HCT116 (cell line): Measurements from ENCODE around the gene RCSD1. TPM values are rescaled to one million over a fixed set of nuclear protein-coding genes. Genes with fewer than 3 reads are reported as not detected.

ENCODE experiments used
- ATAC-seq: fragments of 200-7000 bp; cut with Tn5 transposase; 2 replicates; pipeline ENCODE4 v1.9.1; 2020; ENCODE audit warnings: mild to moderate bottlenecking, moderate library complexity
- BruUV-seq: library from RNA; stranded (reverse); fragments of 400-500 nt; replicated peaks from 2 replicates; lab custom pipeline; 2021; lab: Mats Ljungman, UMichigan
- CTCF ChIA-PET: fragments of 300-600 bp; sonication (Branson Sonifier 250); formaldehyde crosslinking; loops from one replicate; lab custom pipeline; 2021; ENCODE audit warnings: antibody characterized with exemption; lab: Charles Lee
- POLR2A ChIA-PET: fragments of 300-600, 350-600 bp; sonication (Branson Sonifier 250); formaldehyde crosslinking; loops from one replicate; lab custom pipeline; 2021; ENCODE audit warnings: antibody characterized with exemption; lab: Charles Lee
- RAD21 ChIA-PET, 2 experiments: fragments of 300-600 bp; sonication (Branson Sonifier 250); formaldehyde crosslinking; loops; one replicate each; lab custom pipeline; 2023; ENCODE audit warnings: low total read pairs in 2 of 2; ENCODE audit not compliant: uncharacterized antibody in 2 of 2, unreplicated experiment in 2 of 2, low non-redundant PET in 1 of 2; lab: Charles Lee
- DNase-seq: peaks from one replicate; pipeline ENCODE4 v3.0.0-alpha.2; 2010; ENCODE audit warnings: low read depth, low spot score
- H2AFZ ChIP-seq: fragments of 200-600 bp; shearing (Covaris generic), sonication (generic); 2 replicates; pipeline ENCODE4 v1.6.1; 2017; ENCODE audit warnings: low read depth, mixed run types, mixed read lengths, antibody characterized with exemption, low read length; ENCODE audit not compliant: poor library complexity, severe bottlenecking
- H3K27ac ChIP-seq: 2 replicates; pipeline ENCODE4 v1.5.1; 2012; ENCODE audit warnings: low read depth, low read length
- H3K27me3 ChIP-seq: fragments of 200-600 bp; sonication (generic); 2 replicates; pipeline ENCODE4 v1.6.1; 2016; ENCODE audit warnings: mixed run types, low read length, mixed read lengths; ENCODE audit not compliant: insufficient read depth
- H3K36me3 ChIP-seq, 2 experiments: fragments of 200-500 bp in 1 of 2; fragments of 200-600 bp in 1 of 2; sonication (Bioruptor generic) in 1 of 2; sonication (generic) in 1 of 2; 2 replicates each; pipeline versions ENCODE4 v1.5.1 to v1.6.1; 2014 to 2016; ENCODE audit warnings: low read length in 2 of 2, inconsistent platforms in 1 of 2, mixed read lengths in 1 of 2, mixed run types in 1 of 2; ENCODE audit not compliant: insufficient read depth in 2 of 2, control insufficient read depth in 1 of 2
- H3K4me1 ChIP-seq, 2 experiments: fragments of 200-600 bp in 1 of 2; sonication (generic) in 1 of 2; 2 replicates each; pipeline versions ENCODE4 v1.5.1 to v1.6.1; 2012 to 2017; ENCODE audit warnings: low read length in 2 of 2, inconsistent platforms in 1 of 2, mild to moderate bottlenecking in 1 of 2, mixed read lengths in 1 of 2, mixed run types in 1 of 2, moderate library complexity in 1 of 2; ENCODE audit not compliant: insufficient read depth in 2 of 2, control insufficient read depth in 1 of 2
- H3K4me2 ChIP-seq: fragments of 200-600 bp; sonication (generic); 2 replicates; pipeline ENCODE4 v1.6.1; 2017; ENCODE audit warnings: mixed run types, low read length, mixed read lengths
- H3K4me3 ChIP-seq, 2 experiments: fragments of 200-600 bp in 1 of 2; sonication (generic) in 1 of 2; replicated peaks in 1 of 2; 2 replicates each; pipeline ENCODE4 v1.5.1; 2011 to 2016; ENCODE audit warnings: low read length in 2 of 2, control low read depth in 1 of 2, low read depth in 1 of 2, mild to moderate bottlenecking in 1 of 2, mixed read lengths in 1 of 2, mixed run types in 1 of 2
- H3K79me2 ChIP-seq: fragments of 200-600 bp; sonication (generic); 2 replicates; pipeline ENCODE4 v1.6.1; 2017; ENCODE audit warnings: mild to moderate bottlenecking, mixed run types, low read length, moderate library complexity, mixed read lengths; ENCODE audit not compliant: insufficient read depth
- H3K9ac ChIP-seq: fragments of 200-600 bp; sonication (generic); 2 replicates; pipeline ENCODE4 v1.6.1; 2016; ENCODE audit warnings: low read length, mixed read lengths
- H3K9me2 ChIP-seq: fragments of 200-600 bp; sonication (generic), shearing (Covaris generic); 2 replicates; pipeline ENCODE4 v1.6.1; 2017; ENCODE audit warnings: mixed run types, mild to moderate bottlenecking, moderate library complexity; ENCODE audit not compliant: insufficient read depth
- H3K9me3 ChIP-seq, 2 experiments: fragments of 200-500 bp in 1 of 2; fragments of 200-600 bp in 1 of 2; sonication (Bioruptor generic) in 1 of 2; sonication (generic) in 1 of 2; 2 replicates each; pipeline ENCODE4 v1.6.1; 2014 to 2017; ENCODE audit warnings: low read length in 2 of 2, mixed read lengths in 2 of 2, inconsistent platforms in 1 of 2, low read depth in 1 of 2, mild to moderate bottlenecking in 1 of 2, mixed run types in 1 of 2, moderate library complexity in 1 of 2; ENCODE audit not compliant: control insufficient read depth in 1 of 2, insufficient read depth in 1 of 2
- H4K20me1 ChIP-seq: fragments of 200-600 bp; sonication (generic), shearing (Covaris generic); 2 replicates; pipeline ENCODE4 v1.6.1; 2017; ENCODE audit warnings: mixed run types, mild to moderate bottlenecking, moderate library complexity; ENCODE audit not compliant: insufficient read depth
- CBX3 ChIP-seq: IDR thresholded peaks from 2 replicates; pipeline ENCODE4 v1.6.1; 2012; ENCODE audit warnings: low read depth
- EGR1 ChIP-seq: IDR thresholded peaks from 2 replicates; pipeline ENCODE4 v1.6.1; 2012; ENCODE audit warnings: low read depth
- ELF1 ChIP-seq: IDR thresholded peaks from 2 replicates; pipeline ENCODE4 v1.6.1; 2012; ENCODE audit warnings: low read depth, borderline replicate concordance
- EZH2 ChIP-seq: fragments of 200-600 bp; sonication (generic); IDR thresholded peaks from 2 replicates; pipeline ENCODE4 v1.6.1; 2017; ENCODE audit warnings: antibody characterized with exemption, mixed run types
- EZH2phosphoT487 ChIP-seq: fragments of 200-600 bp; IDR thresholded peaks from 2 replicates; pipeline ENCODE4 v1.6.1; 2018; ENCODE audit warnings: antibody characterized with exemption, borderline replicate concordance
- FOSL1 ChIP-seq: IDR thresholded peaks from 2 replicates; pipeline ENCODE4 v1.6.1; 2012; ENCODE audit warnings: low read depth
- JUND ChIP-seq: IDR thresholded peaks from 2 replicates; pipeline ENCODE4 v1.6.1; 2012
- POLR2AphosphoS5 ChIP-seq: IDR thresholded peaks from 2 replicates; pipeline ENCODE4 v1.6.1; 2011; ENCODE audit warnings: mild to moderate bottlenecking, low read depth, low read length, moderate library complexity
- RAD21 ChIP-seq: IDR thresholded peaks from 2 replicates; pipeline ENCODE4 v1.6.1; 2012; ENCODE audit warnings: low read depth, mild to moderate bottlenecking
- SIN3A ChIP-seq: IDR thresholded peaks from 2 replicates; pipeline ENCODE4 v1.6.1; 2012; ENCODE audit warnings: low read depth
- SP1 ChIP-seq: IDR thresholded peaks from 2 replicates; pipeline ENCODE4 v1.6.1; 2012; ENCODE audit warnings: low read depth
- SRF ChIP-seq: IDR thresholded peaks from 2 replicates; pipeline ENCODE4 v1.6.1; 2012; ENCODE audit warnings: low read depth
- TCF7L2 ChIP-seq: IDR thresholded peaks from 2 replicates; pipeline ENCODE4 v1.7.0; 2011; ENCODE audit warnings: borderline replicate concordance, inconsistent platforms; ENCODE audit not compliant: insufficient read depth, insufficient read length; ENCODE audit errors: extremely low read depth
- YY1 ChIP-seq: IDR thresholded peaks from 2 replicates; pipeline ENCODE4 v1.6.1; 2011; ENCODE audit warnings: low read length, low read depth, moderate library complexity, mild to moderate bottlenecking; ENCODE audit not compliant: insufficient replicate concordance; ENCODE audit errors: extremely low read depth
- ZFX ChIP-seq: fragments of 450-650 bp; IDR thresholded peaks from 2 replicates; pipeline ENCODE4 v1.6.1; 2017
- ZNF274 ChIP-seq: fragments of 200-500 bp; sonication (Bioruptor generic); IDR thresholded peaks from 2 replicates; pipeline ENCODE4 v1.6.1; 2014; ENCODE audit warnings: mild to moderate bottlenecking, low read depth, low read length, inconsistent platforms
- intact Hi-C: fragments of 100-400 bp; cut with micrococcal nuclease; formaldehyde crosslinking; loops from 2 replicates; pipeline ENCODE4 v1.10.0; 2022
- total RNA-seq: library from RNA; stranded (reverse); gene quantifications from one replicate; pipeline ENCODE4 v1.2.1, GENCODE V29; 2021; ENCODE audit not compliant: unreplicated experiment
- TF ChIP-seq, protein P1 (sequence below): IDR thresholded peaks from 2 replicates; pipeline ENCODE4 v1.6.1; 2011; ENCODE audit warnings: mild to moderate bottlenecking, low read length, moderate library complexity; ENCODE audit not compliant: insufficient replicate concordance; ENCODE audit errors: extremely low read depth
- TF ChIP-seq, protein P2 (sequence below): IDR thresholded peaks from 2 replicates; pipeline ENCODE4 v1.6.1; 2012; ENCODE audit warnings: low read depth
- TF ChIP-seq, protein P3 (sequence below), 3 experiments: fragments of 200-600 bp in 1 of 3; sonication (generic) in 1 of 3; IDR thresholded peaks in 2 of 3; conservative IDR thresholded peaks in 1 of 3; 2 replicates each; pipeline ENCODE4 v1.5.1; 2012 to 2017; ENCODE audit warnings: low read depth in 2 of 3, low read length in 2 of 3, antibody characterized with exemption in 1 of 3, borderline replicate concordance in 1 of 3, control low read depth in 1 of 3, mild to moderate bottlenecking in 1 of 3, mixed read lengths in 1 of 3, mixed run types in 1 of 3, moderate library complexity in 1 of 3; ENCODE audit not compliant: insufficient read depth in 1 of 3

RCSD1 gene
- total RNA-seq, 1 experiment from 2014 or later = 0.15 TPM

DNA sequence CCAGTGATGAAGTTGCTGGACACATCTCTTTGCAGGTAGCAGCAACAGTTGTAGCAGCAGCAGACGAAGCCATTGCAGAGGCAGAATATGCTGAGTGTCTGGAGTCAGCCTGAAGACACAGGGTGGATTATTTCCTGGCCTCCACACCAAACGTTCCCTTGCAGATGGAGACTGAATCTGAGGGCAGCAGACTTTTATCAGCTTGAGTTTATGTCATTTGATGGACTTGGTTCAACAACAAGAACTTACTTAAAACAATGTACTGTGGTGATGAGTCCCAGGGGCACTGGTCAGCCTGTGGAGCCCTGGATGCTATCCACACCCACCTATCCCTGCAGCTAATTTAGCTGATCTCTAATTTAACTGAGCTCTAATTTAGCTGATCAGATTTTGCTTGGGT, 74.7 kb downstream of the RCSD1 start:
- intact Hi-C loops = no loop called here
- TF ChIP-seq SP1 = no peak
- TF ChIP-seq JUND = no peak
- TF ChIP-seq, protein P1, sequence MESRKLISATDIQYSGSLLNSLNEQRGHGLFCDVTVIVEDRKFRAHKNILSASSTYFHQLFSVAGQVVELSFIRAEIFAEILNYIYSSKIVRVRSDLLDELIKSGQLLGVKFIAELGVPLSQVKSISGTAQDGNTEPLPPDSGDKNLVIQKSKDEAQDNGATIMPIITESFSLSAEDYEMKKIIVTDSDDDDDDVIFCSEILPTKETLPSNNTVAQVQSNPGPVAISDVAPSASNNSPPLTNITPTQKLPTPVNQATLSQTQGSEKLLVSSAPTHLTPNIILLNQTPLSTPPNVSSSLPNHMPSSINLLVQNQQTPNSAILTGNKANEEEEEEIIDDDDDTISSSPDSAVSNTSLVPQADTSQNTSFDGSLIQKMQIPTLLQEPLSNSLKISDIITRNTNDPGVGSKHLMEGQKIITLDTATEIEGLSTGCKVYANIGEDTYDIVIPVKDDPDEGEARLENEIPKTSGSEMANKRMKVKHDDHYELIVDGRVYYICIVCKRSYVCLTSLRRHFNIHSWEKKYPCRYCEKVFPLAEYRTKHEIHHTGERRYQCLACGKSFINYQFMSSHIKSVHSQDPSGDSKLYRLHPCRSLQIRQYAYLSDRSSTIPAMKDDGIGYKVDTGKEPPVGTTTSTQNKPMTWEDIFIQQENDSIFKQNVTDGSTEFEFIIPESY = no peak
- no peak for TF ChIP-seq POLR2AphosphoS5
- TF ChIP-seq SIN3A = no peak
- TF ChIP-seq YY1 = no peak
- no peak for TF ChIP-seq ZFX
- no peak for TF ChIP-seq EGR1
- no peak for TF ChIP-seq ZNF274
- TF ChIP-seq SRF = no peak
- no peak for TF ChIP-seq FOSL1
- no peak for TF ChIP-seq EZH2phosphoT487
- TF ChIP-seq EZH2 = no peak
- TF ChIP-seq, protein P2, sequence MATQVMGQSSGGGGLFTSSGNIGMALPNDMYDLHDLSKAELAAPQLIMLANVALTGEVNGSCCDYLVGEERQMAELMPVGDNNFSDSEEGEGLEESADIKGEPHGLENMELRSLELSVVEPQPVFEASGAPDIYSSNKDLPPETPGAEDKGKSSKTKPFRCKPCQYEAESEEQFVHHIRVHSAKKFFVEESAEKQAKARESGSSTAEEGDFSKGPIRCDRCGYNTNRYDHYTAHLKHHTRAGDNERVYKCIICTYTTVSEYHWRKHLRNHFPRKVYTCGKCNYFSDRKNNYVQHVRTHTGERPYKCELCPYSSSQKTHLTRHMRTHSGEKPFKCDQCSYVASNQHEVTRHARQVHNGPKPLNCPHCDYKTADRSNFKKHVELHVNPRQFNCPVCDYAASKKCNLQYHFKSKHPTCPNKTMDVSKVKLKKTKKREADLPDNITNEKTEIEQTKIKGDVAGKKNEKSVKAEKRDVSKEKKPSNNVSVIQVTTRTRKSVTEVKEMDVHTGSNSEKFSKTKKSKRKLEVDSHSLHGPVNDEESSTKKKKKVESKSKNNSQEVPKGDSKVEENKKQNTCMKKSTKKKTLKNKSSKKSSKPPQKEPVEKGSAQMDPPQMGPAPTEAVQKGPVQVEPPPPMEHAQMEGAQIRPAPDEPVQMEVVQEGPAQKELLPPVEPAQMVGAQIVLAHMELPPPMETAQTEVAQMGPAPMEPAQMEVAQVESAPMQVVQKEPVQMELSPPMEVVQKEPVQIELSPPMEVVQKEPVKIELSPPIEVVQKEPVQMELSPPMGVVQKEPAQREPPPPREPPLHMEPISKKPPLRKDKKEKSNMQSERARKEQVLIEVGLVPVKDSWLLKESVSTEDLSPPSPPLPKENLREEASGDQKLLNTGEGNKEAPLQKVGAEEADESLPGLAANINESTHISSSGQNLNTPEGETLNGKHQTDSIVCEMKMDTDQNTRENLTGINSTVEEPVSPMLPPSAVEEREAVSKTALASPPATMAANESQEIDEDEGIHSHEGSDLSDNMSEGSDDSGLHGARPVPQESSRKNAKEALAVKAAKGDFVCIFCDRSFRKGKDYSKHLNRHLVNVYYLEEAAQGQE = no peak
- TF ChIP-seq TCF7L2 = no peak
- no peak for TF ChIP-seq CBX3
- TF ChIP-seq RAD21 = no peak
- no peak for TF ChIP-seq ELF1
- TF ChIP-seq, protein P3, sequence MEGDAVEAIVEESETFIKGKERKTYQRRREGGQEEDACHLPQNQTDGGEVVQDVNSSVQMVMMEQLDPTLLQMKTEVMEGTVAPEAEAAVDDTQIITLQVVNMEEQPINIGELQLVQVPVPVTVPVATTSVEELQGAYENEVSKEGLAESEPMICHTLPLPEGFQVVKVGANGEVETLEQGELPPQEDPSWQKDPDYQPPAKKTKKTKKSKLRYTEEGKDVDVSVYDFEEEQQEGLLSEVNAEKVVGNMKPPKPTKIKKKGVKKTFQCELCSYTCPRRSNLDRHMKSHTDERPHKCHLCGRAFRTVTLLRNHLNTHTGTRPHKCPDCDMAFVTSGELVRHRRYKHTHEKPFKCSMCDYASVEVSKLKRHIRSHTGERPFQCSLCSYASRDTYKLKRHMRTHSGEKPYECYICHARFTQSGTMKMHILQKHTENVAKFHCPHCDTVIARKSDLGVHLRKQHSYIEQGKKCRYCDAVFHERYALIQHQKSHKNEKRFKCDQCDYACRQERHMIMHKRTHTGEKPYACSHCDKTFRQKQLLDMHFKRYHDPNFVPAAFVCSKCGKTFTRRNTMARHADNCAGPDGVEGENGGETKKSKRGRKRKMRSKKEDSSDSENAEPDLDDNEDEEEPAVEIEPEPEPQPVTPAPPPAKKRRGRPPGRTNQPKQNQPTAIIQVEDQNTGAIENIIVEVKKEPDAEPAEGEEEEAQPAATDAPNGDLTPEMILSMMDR (IDR thresholded peaks at IDR 0.05 in 2 of 3, conservative IDR thresholded peaks at IDR 0.05 in 1 of 3; ENCODE audit: borderline replicate concordance in 1 of 3, insufficient read depth in 1 of 3, low read depth in 2 of 3, low read length in 2 of 3) = no peak
- H3K4me2 ChIP-seq = no peak overlapping the region
- H3K9me2 ChIP-seq = no peaks in the 10 kb centered on the region
- no peaks in the 10 kb centered on the region for H3K4me1 ChIP-seq
- H2AFZ ChIP-seq = no peak overlapping the region
- DNase-seq (no peak), ATAC-seq (no peak)
- no peaks in the 10 kb centered on the region for H3K36me3 ChIP-seq
- H3K27ac ChIP-seq = no peak overlapping the region
- no peaks in the 10 kb centered on the region for H3K9me3 ChIP-seq
- H3K4me3 ChIP-seq = no peak overlapping the region
- BruUV-seq = no TSS peak
- CTCF ChIA-PET = no interaction called here
- RAD21 ChIA-PET = no interaction called here
- no peak overlapping the region for H3K9ac ChIP-seq
- H4K20me1 ChIP-seq = no peaks in the 10 kb centered on the region
- POLR2A ChIA-PET = no interaction called here
- no peaks in the 10 kb centered on the region for H3K79me2 ChIP-seq
- peaks cover 12% of the 10 kb centered on the region; the same call in 1 of the 2 replicates for H3K27me3 ChIP-seq
